Astrocyte (in vitro differentiated cells and primary cell): ENCODE measurements around the gene NLGN1. TPM values are rescaled to one million over a fixed set of nuclear protein-coding genes. Genes with fewer than 3 reads are reported as not detected.

Experiments
- DNase-seq: peaks from one replicate; pipeline ENCODE4 v3.0.0-alpha.2; 2010; ENCODE audit warnings: low read depth
- FAIRE-seq: peaks from 2 replicates; lab custom pipeline; 2011; peaks lifted over from hg19 to GRCh38; lab: Jason Lieb, UNC
- H2AFZ ChIP-seq: 2 replicates; pipeline ENCODE4 v1.6.0; 2012; ENCODE audit warnings: low read depth, low read length, inconsistent platforms
- H3K27ac ChIP-seq: 2 replicates; pipeline ENCODE4 v1.5.1; 2011; ENCODE audit warnings: low read depth, low read length, inconsistent platforms
- H3K27me3 ChIP-seq: 2 replicates; pipeline ENCODE4 v1.6.0; 2011; ENCODE audit warnings: low read length, inconsistent platforms; ENCODE audit not compliant: insufficient read depth
- H3K36me3 ChIP-seq: 2 replicates; pipeline ENCODE4 v1.5.1; 2011; ENCODE audit warnings: low read length, inconsistent platforms; ENCODE audit not compliant: insufficient read depth
- H3K4me1 ChIP-seq: 2 replicates; pipeline ENCODE4 v1.5.1; 2011; ENCODE audit warnings: low read length, inconsistent platforms; ENCODE audit not compliant: insufficient read depth
- H3K4me2 ChIP-seq: 2 replicates; pipeline ENCODE4 v1.6.0; 2012; ENCODE audit warnings: low read length, inconsistent platforms
- H3K4me3 ChIP-seq: 2 replicates; pipeline ENCODE4 v1.5.1; 2011; ENCODE audit warnings: low read depth, mild to moderate bottlenecking, low read length, inconsistent platforms; ENCODE audit not compliant: insufficient read depth
- H3K79me2 ChIP-seq: 2 replicates; pipeline ENCODE4 v1.6.0; 2012; ENCODE audit warnings: mild to moderate bottlenecking, low read length, inconsistent platforms; ENCODE audit not compliant: insufficient read depth
- H3K9ac ChIP-seq: 2 replicates; pipeline ENCODE4 v1.6.0; 2012; ENCODE audit warnings: mild to moderate bottlenecking, low read length, inconsistent platforms
- H3K9me3 ChIP-seq: 2 replicates; pipeline ENCODE4 v1.5.1; 2012; ENCODE audit warnings: low read depth, mild to moderate bottlenecking, low read length, inconsistent platforms; ENCODE audit not compliant: insufficient read depth
- H4K20me1 ChIP-seq: 2 replicates; pipeline ENCODE4 v1.6.0; 2012; ENCODE audit warnings: low read length, inconsistent platforms; ENCODE audit not compliant: insufficient read depth
- H3K27ac Mint-ChIP-seq: one replicate; pipeline ENCODE4 v1.8.0; 2021; ENCODE audit warnings: mild to moderate bottlenecking, mixed read lengths; ENCODE audit not compliant: unreplicated experiment
- H3K27me3 Mint-ChIP-seq: one replicate; pipeline ENCODE4 v1.8.0; 2021; ENCODE audit warnings: low read depth, mixed read lengths; ENCODE audit not compliant: unreplicated experiment
- H3K36me3 Mint-ChIP-seq: one replicate; pipeline ENCODE4 v1.8.0; 2021; ENCODE audit warnings: low read depth, mixed read lengths; ENCODE audit not compliant: unreplicated experiment
- H3K4me1 Mint-ChIP-seq: one replicate; pipeline ENCODE4 v1.8.0; 2021; ENCODE audit warnings: low read depth, mixed read lengths; ENCODE audit not compliant: unreplicated experiment
- H3K4me3 Mint-ChIP-seq: one replicate; pipeline ENCODE4 v1.8.0; 2021; ENCODE audit warnings: mild to moderate bottlenecking, moderate library complexity, mixed read lengths; ENCODE audit not compliant: unreplicated experiment
- H3K9me3 Mint-ChIP-seq: one replicate; pipeline ENCODE4 v1.8.0; 2021; ENCODE audit warnings: mild to moderate bottlenecking, mixed read lengths; ENCODE audit not compliant: unreplicated experiment
- CTCF ChIP-seq: IDR thresholded peaks from 2 replicates; pipeline ENCODE4 v1.5.1; 2011; ENCODE audit warnings: low read depth, mild to moderate bottlenecking, inconsistent platforms, low read length, moderate library complexity; ENCODE audit not compliant: insufficient read depth
- EZH2 ChIP-seq: IDR thresholded peaks from 2 replicates; pipeline ENCODE4 v1.6.1; 2012; ENCODE audit warnings: mild to moderate bottlenecking, low read length, inconsistent platforms; ENCODE audit not compliant: insufficient read depth
- total RNA-seq: library from RNA; stranded (reverse); gene quantifications from 2 replicates; pipeline ENCODE4 v1.2.1, GENCODE V29; 2021

NLGN1 gene
- total RNA-seq, 1 donor from 2014 or later, result 1.2 TPM

- H3K9ac ChIP-seq, result no peak overlapping the region
- H3K79me2 ChIP-seq, result no peaks in the 10 kb centered on the region
- no peak overlapping the region for H3K4me3 Mint-ChIP-seq
- no peaks in the 10 kb centered on the region for H3K9me3 Mint-ChIP-seq
- no peaks in the 10 kb centered on the region for H4K20me1 ChIP-seq
- H3K4me1 ChIP-seq, result no peaks in the 10 kb centered on the region
- H3K4me2 ChIP-seq, result no peak overlapping the region
- H3K27ac Mint-ChIP-seq, result no peak overlapping the region
- no peak overlapping the region for H2AFZ ChIP-seq
- no peaks in the 10 kb centered on the region for H3K27me3 Mint-ChIP-seq
- no peak overlapping the region for H3K27ac ChIP-seq
- no peaks in the 10 kb centered on the region for H3K36me3 ChIP-seq
- no peaks in the 10 kb centered on the region for H3K4me1 Mint-ChIP-seq
- H3K36me3 Mint-ChIP-seq, result no peaks in the 10 kb centered on the region
- DNase-seq (no peak), FAIRE-seq (no peak)
- H3K9me3 ChIP-seq, result no peaks in the 10 kb centered on the region
- TF ChIP-seq EZH2 (no peak), CTCF (no peak)
- H3K27me3 ChIP-seq, result no peaks in the 10 kb centered on the region
- H3K4me3 ChIP-seq, result no peak overlapping the region
Measured at GRCh38 chr3:174061162-174061561, 663.6 kb downstream of the NLGN1 start.

- H3K4me1 Mint-ChIP-seq, result no peaks in the 10 kb centered on the region
- H3K27me3 Mint-ChIP-seq, result no peaks in the 10 kb centered on the region
- DNase-seq (no peak), FAIRE-seq (no peak)
- no peak overlapping the region for H3K4me2 ChIP-seq
- no peak overlapping the region for H3K4me3 Mint-ChIP-seq
- H3K4me1 ChIP-seq, result no peaks in the 10 kb centered on the region
- H3K9me3 ChIP-seq, result no peaks in the 10 kb centered on the region
- H3K27ac ChIP-seq, result no peak overlapping the region
- H3K27me3 ChIP-seq, result no peaks in the 10 kb centered on the region
- H3K9me3 Mint-ChIP-seq, result no peaks in the 10 kb centered on the region
- no peak overlapping the region for H3K27ac Mint-ChIP-seq
- H3K36me3 Mint-ChIP-seq, result no peaks in the 10 kb centered on the region
- no peak overlapping the region for H3K4me3 ChIP-seq
- H3K79me2 ChIP-seq, result no peaks in the 10 kb centered on the region
- no peak overlapping the region for H2AFZ ChIP-seq
- H4K20me1 ChIP-seq, result no peaks in the 10 kb centered on the region
- TF ChIP-seq CTCF (no peak), EZH2 (no peak)
- H3K9ac ChIP-seq, result no peak overlapping the region
- H3K36me3 ChIP-seq, result no peaks in the 10 kb centered on the region
Measured at GRCh38 chr3:174061731-174062130, 664.2 kb downstream of the NLGN1 start.

- Mint-ChIP-seq H3K9me3 (no peaks in the 10 kb centered on the region), H3K27ac (no peak overlapping the region), H3K36me3 (no peaks in the 10 kb centered on the region), H3K4me3 (no peak overlapping the region), H3K27me3 (no peaks in the 10 kb centered on the region), H3K4me1 (no peaks in the 10 kb centered on the region)
- no peaks in the 10 kb centered on the region for H3K79me2 ChIP-seq
- H4K20me1 ChIP-seq, result no peaks in the 10 kb centered on the region
- H3K27ac ChIP-seq, result no peak overlapping the region
- FAIRE-seq, result no peak
- H2AFZ ChIP-seq, result no peak overlapping the region
- no peak overlapping the region for H3K4me2 ChIP-seq
- H3K36me3 ChIP-seq, result no peaks in the 10 kb centered on the region
- no peak for DNase-seq
- no peaks in the 10 kb centered on the region for H3K27me3 ChIP-seq
- no peak for TF ChIP-seq EZH2
- TF ChIP-seq CTCF, result no peak
- no peak overlapping the region for H3K9ac ChIP-seq
- no peaks in the 10 kb centered on the region for H3K9me3 ChIP-seq
- H3K4me1 ChIP-seq, result no peaks in the 10 kb centered on the region
- no peak overlapping the region for H3K4me3 ChIP-seq
Measured at GRCh38 chr3:174062923-174063322, 665.4 kb downstream of the NLGN1 start.
